ENCODE measurements around the gene SLC17A5.
"Not testable (repeated sequence)": the region's sequence is repeated elsewhere in the genome, so short reads cannot be mapped to it uniquely, and the experiment has no call there.

The SLC17A5 gene

GRCh38 chr6:73653571-73654424 lies at the start of gene SLC17A5:
Gene SLC17A5, minus strand, starts transcription at chr6:73653992. Its CDS starts 106 bp downstream, at chr6:73653886.
- DNase-seq (ENCODE audit: low spot score), result peak; percentile 94
- peak; percentile 86 for FAIRE-seq

- DNase-seq (ENCODE audit: low spot score), result no peak
- FAIRE-seq, result no peak
Observed at GRCh38 chr6:73703466-73703865, 49.7 kb upstream of the SLC17A5 start.

- FAIRE-seq (no peak), DNase-seq (ENCODE audit: low spot score) (no peak)
Observed at GRCh38 chr6:73702444-73702843, 48.7 kb upstream of the SLC17A5 start.

- FAIRE-seq (no peak), DNase-seq (ENCODE audit: low spot score) (no peak)
Observed at GRCh38 chr6:73699676-73700459, 46.1 kb upstream of the SLC17A5 start.

- no peak for FAIRE-seq
- no peak for DNase-seq (ENCODE audit: low spot score)
Observed at GRCh38 chr6:73696966-73697655, 43.3 kb upstream of the SLC17A5 start.

- FAIRE-seq (peak; percentile 48), DNase-seq (ENCODE audit: low spot score) (peak; percentile 62)
Observed at GRCh38 chr6:73695619-73696421, 42.0 kb upstream of the SLC17A5 start, which contains the start of gene CD109. Gene CD109, plus strand, starts transcription at chr6:73696203. Its CDS starts 13 bp downstream, at chr6:73696216.

- no peak for DNase-seq (ENCODE audit: low spot score)
- peak; percentile 58 for FAIRE-seq
Observed at GRCh38 chr6:73694711-73695411, 41.1 kb upstream of the SLC17A5 start.

- peak; percentile 40 for DNase-seq (ENCODE audit: low spot score)
- no peak for FAIRE-seq
Observed at GRCh38 chr6:73691512-73691911, 37.7 kb upstream of the SLC17A5 start.

- FAIRE-seq (no peak), DNase-seq (ENCODE audit: low spot score) (no peak)
Observed at GRCh38 chr6:73690056-73690455, 36.3 kb upstream of the SLC17A5 start.

GRCh38 chr6:73688351-73688750 lies 34.6 kb upstream of the SLC17A5 start:
- FAIRE-seq (no peak), DNase-seq (ENCODE audit: low spot score) (no peak)

GRCh38 chr6:73683574-73683973 lies 29.8 kb upstream of the SLC17A5 start:
- DNase-seq (ENCODE audit: low spot score); FAIRE-seq: not testable (repeated sequence)

GRCh38 chr6:73680289-73680918 lies 26.6 kb upstream of the SLC17A5 start:
- FAIRE-seq (no peak), DNase-seq (ENCODE audit: low spot score) (no peak)

- not testable (repeated sequence) for FAIRE-seq; DNase-seq (ENCODE audit: low spot score)
Observed at GRCh38 chr6:73679846-73680245, 26.1 kb upstream of the SLC17A5 start.

GRCh38 chr6:73679009-73679408 lies 25.2 kb upstream of the SLC17A5 start:
- DNase-seq (ENCODE audit: low spot score) (no peak), FAIRE-seq (no peak)

GRCh38 chr6:73675466-73676098 lies 21.8 kb upstream of the SLC17A5 start:
- DNase-seq (ENCODE audit: low spot score) (peak; percentile 73), FAIRE-seq (peak; percentile 40)

GRCh38 chr6:73671911-73672685 lies 18.3 kb upstream of the SLC17A5 start:
- FAIRE-seq (no peak), DNase-seq (ENCODE audit: low spot score) (no peak)

GRCh38 chr6:73669005-73669404 lies 15.2 kb upstream of the SLC17A5 start:
- FAIRE-seq, result no peak
- no peak for DNase-seq (ENCODE audit: low spot score)

- FAIRE-seq, result no peak
- DNase-seq (ENCODE audit: low spot score), result no peak
Observed at GRCh38 chr6:73667798-73668197, 14.0 kb upstream of the SLC17A5 start.

All from urothelium cell line (cell line).